Stimulated activated CD4-positive, alpha-beta T cell treated with anti-CD3 and anti-CD28 coated beads, Interleukin-4, amount 100 ng/mL, for 1 hour (primary cell): ENCODE results near the gene PHYHD1.
"Not testable (repeated sequence)": the region's sequence is repeated elsewhere in the genome, so short reads cannot be mapped to it uniquely, and the experiment has no call there.

Experiments used
- DNase-seq: peaks from one replicate; pipeline ENCODE4 v3.0.0-alpha.2; 2020

Gene PHYHD1

GRCh38 chr9:128927731-128928411 lies 7.1 kb downstream of the PHYHD1 start:
- peak; percentile 50 for DNase-seq

- DNase-seq = no peak
Measured at GRCh38 chr9:128928624-128929023, 7.8 kb downstream of the PHYHD1 start.

- DNase-seq = no peak
Measured at GRCh38 chr9:128929560-128929959, 8.8 kb downstream of the PHYHD1 start.

- no peak for DNase-seq
Measured at GRCh38 chr9:128933731-128934130, 12.9 kb downstream of the PHYHD1 start.

GRCh38 chr9:128936171-128936865 lies 15.5 kb downstream of the PHYHD1 start:
- DNase-seq = no peak

GRCh38 chr9:128937310-128938165 lies 16.8 kb downstream of the PHYHD1 start:
- DNase-seq = no peak

- DNase-seq = no peak
Measured at GRCh38 chr9:128940271-128940921, 19.6 kb downstream of the PHYHD1 start.

- DNase-seq = no peak
Measured at GRCh38 chr9:128940946-128941755, 20.4 kb downstream of the PHYHD1 start.

- DNase-seq = no peak
Measured at GRCh38 chr9:128943832-128944620, 23.2 kb downstream of the PHYHD1 start.

GRCh38 chr9:128944966-128945365 lies 24.2 kb downstream of the PHYHD1 start:
- DNase-seq = not testable (repeated sequence)

- no peak for DNase-seq
Measured at GRCh38 chr9:128945798-128946501, 25.2 kb downstream of the PHYHD1 start.

GRCh38 chr9:128946571-128947276 lies 25.9 kb downstream of the PHYHD1 start:
- DNase-seq = no peak

- DNase-seq = no peak
Measured at GRCh38 chr9:128947277-128947526, 26.4 kb downstream of the PHYHD1 start.

GRCh38 chr9:128947527-128948301 lies 26.9 kb downstream of the PHYHD1 start, which contains the start of the genes DOLK and NUP188:
TSS of gene DOLK (minus strand) at chr9:128947603. CDS start at chr9:128947303, 300 bp downstream.
TSS of gene NUP188 (plus strand) at chr9:128947699. CDS start at chr9:128947720, 21 bp downstream.
- DNase-seq = peak; percentile 100

- not testable (repeated sequence) for DNase-seq
Measured at GRCh38 chr9:128961403-128961802, 40.6 kb downstream of the PHYHD1 start.

GRCh38 chr9:128969491-128969890 lies 48.7 kb downstream of the PHYHD1 start:
- no peak for DNase-seq

GRCh38 chr9:128972956-128973355 lies 52.2 kb downstream of the PHYHD1 start:
- no peak for DNase-seq

GRCh38 chr9:128979111-128979510 lies 58.3 kb downstream of the PHYHD1 start:
- DNase-seq = no peak

- DNase-seq = no peak
Measured at GRCh38 chr9:128983536-128983935, 62.8 kb downstream of the PHYHD1 start.
